Keratinocyte (primary cell): Measurements from ENCODE around the gene FLYWCH2. TPM values are rescaled to one million over a fixed set of nuclear protein-coding genes. Genes with fewer than 3 reads are reported as not detected.

Experiments used
- DNase-seq: peaks from one replicate; pipeline ENCODE4 v3.0.0-alpha.2; 2011; ENCODE audit warnings: low read depth, missing footprints, low spot score
- FAIRE-seq: peaks from 2 replicates; lab custom pipeline; 2011; peaks lifted over from hg19 to GRCh38; lab: Jason Lieb, UNC
- H2AFZ ChIP-seq: 2 replicates; pipeline ENCODE4 v1.6.0; 2012; ENCODE audit warnings: low read length, control low read depth, inconsistent platforms; ENCODE audit not compliant: control insufficient read depth
- H3K27ac ChIP-seq: 2 replicates; pipeline ENCODE4 v1.5.1; 2011; ENCODE audit warnings: low read length; ENCODE audit not compliant: control insufficient read depth, insufficient read depth
- H3K27me3 ChIP-seq: 3 replicates; pipeline ENCODE4 v1.6.0; 2011; ENCODE audit warnings: low read length; ENCODE audit not compliant: control insufficient read depth, insufficient read depth; ENCODE audit errors: extremely low read depth
- H3K36me3 ChIP-seq, 2 experiments: 2 replicates in 1 of 2; 3 replicates in 1 of 2; pipeline ENCODE4 v1.5.1; 2011; ENCODE audit warnings: low read length in 2 of 2, mild to moderate bottlenecking in 1 of 2; ENCODE audit not compliant: control insufficient read depth in 2 of 2, insufficient read depth in 2 of 2; ENCODE audit errors: extremely low read depth in 1 of 2
- H3K4me1 ChIP-seq: 3 replicates; pipeline ENCODE4 v1.5.1; 2011; ENCODE audit warnings: low read length; ENCODE audit not compliant: control insufficient read depth, insufficient read depth; ENCODE audit errors: extremely low read depth
- H3K4me2 ChIP-seq: 3 replicates; pipeline ENCODE4 v1.6.0; 2011; ENCODE audit warnings: low read depth, low read length; ENCODE audit not compliant: control insufficient read depth, insufficient read depth; ENCODE audit errors: extremely low read depth
- H3K4me3 ChIP-seq, 3 experiments: fragments of 200-600 bp in 1 of 3; sonication (generic) in 1 of 3; 2 replicates in 2 of 3; 3 replicates in 1 of 3; pipeline ENCODE4 v1.5.1; 2011 to 2016; ENCODE audit warnings: low read length in 3 of 3, mild to moderate bottlenecking in 3 of 3, control low read depth in 2 of 3, inconsistent platforms in 1 of 3, low read depth in 1 of 3, mixed read lengths in 1 of 3, mixed run types in 1 of 3, moderate library complexity in 1 of 3; ENCODE audit not compliant: control insufficient read depth in 2 of 3, insufficient read depth in 2 of 3; ENCODE audit errors: extremely low read depth in 1 of 3
- H3K79me2 ChIP-seq: 2 replicates; pipeline ENCODE4 v1.6.0; 2012; ENCODE audit warnings: low read length; ENCODE audit not compliant: control insufficient read depth, insufficient read depth
- H3K9ac ChIP-seq: 3 replicates; pipeline ENCODE4 v1.6.0; 2011; ENCODE audit warnings: low read length; ENCODE audit not compliant: control insufficient read depth, insufficient read depth; ENCODE audit errors: extremely low read depth
- H3K9me1 ChIP-seq: 3 replicates; pipeline ENCODE4 v1.6.0; 2011; ENCODE audit warnings: low read length; ENCODE audit not compliant: control insufficient read depth, insufficient read depth; ENCODE audit errors: extremely low read depth
- H3K9me3 ChIP-seq: 2 replicates; pipeline ENCODE4 v1.5.1; 2012; ENCODE audit warnings: low read depth, low read length; ENCODE audit not compliant: control insufficient read depth
- H4K20me1 ChIP-seq: 3 replicates; pipeline ENCODE4 v1.6.0; 2011; ENCODE audit warnings: low read length; ENCODE audit not compliant: control insufficient read depth, insufficient read depth; ENCODE audit errors: extremely low read depth
- EZH2 ChIP-seq: IDR thresholded peaks from one replicate; pipeline ENCODE4 v1.6.1; 2012; ENCODE audit warnings: inconsistent platforms, mild to moderate bottlenecking, low read length, moderate library complexity
- dilution Hi-C: fragments of 300-500 bp; cut with MboI; formaldehyde crosslinking; loops from one replicate; pipeline ENCODE4 v1.7.0; 2020; ENCODE audit warnings: low sequenced_read_pairs; ENCODE audit not compliant: extremely low pct_ligation_motif_present
- polyA plus RNA-seq, 5 experiments: library from polyadenylated mRNA; depleted of rRNA in 3 of 5; stranded (reverse) in 3 of 5; stranded (forward) in 1 of 5; unstranded in 1 of 5; fragments of >200 nt; gene quantifications; 1 replicate in 1 of 5; 2 replicates in 3 of 5; 3 replicates in 1 of 5; pipeline versions ENCODE4 v1.2.1 to v1.2.3, GENCODE V29; 2011 to 2012; ENCODE audit warnings: missing spikeins in 2 of 5, low read depth in 1 of 5, low replicate concordance in 1 of 5
- TF ChIP-seq, protein P1 (sequence below), 3 experiments: IDR thresholded peaks in 1 of 3; conservative IDR thresholded peaks in 1 of 3; optimal IDR thresholded peaks in 1 of 3; 2 replicates in 2 of 3; 3 replicates in 1 of 3; pipeline versions ENCODE3 to v1.5.1; 2011; ENCODE audit warnings: low read length in 3 of 3, mild to moderate bottlenecking in 3 of 3, moderate library complexity in 2 of 3, control low read depth in 1 of 3, inconsistent platforms in 1 of 3; ENCODE audit not compliant: insufficient read depth in 2 of 3; ENCODE audit errors: extremely low read depth in 1 of 3

FLYWCH2 gene
- polyA plus RNA-seq, 1 donor (not counting 4 experiments of a cell fraction or from before 2014, with no cell fraction given), result 10.1 TPM

DNA sequence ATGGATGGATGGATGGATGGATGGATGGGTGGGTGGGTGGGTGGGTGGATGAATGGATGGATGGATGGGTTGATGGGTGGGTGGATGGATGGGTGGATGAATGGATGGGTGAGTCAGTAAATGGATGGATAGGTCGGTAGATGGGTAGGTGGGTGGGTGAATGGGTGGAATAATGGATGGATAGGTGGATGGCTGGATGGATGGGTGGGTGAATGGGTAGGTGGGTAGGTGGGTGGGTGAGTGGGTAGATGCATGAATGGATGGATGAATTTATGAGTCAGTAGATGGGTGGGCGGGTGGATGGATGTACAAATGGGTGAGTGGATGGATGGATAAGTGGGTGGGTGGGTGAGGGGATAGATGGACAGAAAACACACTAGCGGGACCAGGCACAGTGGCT lies 48.0 kb upstream of the FLYWCH2 start:
- H3K27me3 ChIP-seq, result peaks cover 25% of the 10 kb centered on the region
- H3K9ac ChIP-seq, result no peak overlapping the region
- no peaks in the 10 kb centered on the region for H4K20me1 ChIP-seq
- FAIRE-seq (no peak), DNase-seq (no peak)
- no peaks in the 10 kb centered on the region for H3K9me1 ChIP-seq
- dilution Hi-C loops, result no loop called here
- no peaks in the 10 kb centered on the region for H3K36me3 ChIP-seq
- H3K9me3 ChIP-seq, result no peaks in the 10 kb centered on the region
- no peak overlapping the region for H3K4me2 ChIP-seq
- H3K4me1 ChIP-seq, result peaks cover 31% of the 10 kb centered on the region
- no peaks in the 10 kb centered on the region for H3K79me2 ChIP-seq
- H2AFZ ChIP-seq, result no peak overlapping the region
- no peak overlapping the region for H3K27ac ChIP-seq
- TF ChIP-seq EZH2, result no peak
- TF ChIP-seq, protein P1, sequence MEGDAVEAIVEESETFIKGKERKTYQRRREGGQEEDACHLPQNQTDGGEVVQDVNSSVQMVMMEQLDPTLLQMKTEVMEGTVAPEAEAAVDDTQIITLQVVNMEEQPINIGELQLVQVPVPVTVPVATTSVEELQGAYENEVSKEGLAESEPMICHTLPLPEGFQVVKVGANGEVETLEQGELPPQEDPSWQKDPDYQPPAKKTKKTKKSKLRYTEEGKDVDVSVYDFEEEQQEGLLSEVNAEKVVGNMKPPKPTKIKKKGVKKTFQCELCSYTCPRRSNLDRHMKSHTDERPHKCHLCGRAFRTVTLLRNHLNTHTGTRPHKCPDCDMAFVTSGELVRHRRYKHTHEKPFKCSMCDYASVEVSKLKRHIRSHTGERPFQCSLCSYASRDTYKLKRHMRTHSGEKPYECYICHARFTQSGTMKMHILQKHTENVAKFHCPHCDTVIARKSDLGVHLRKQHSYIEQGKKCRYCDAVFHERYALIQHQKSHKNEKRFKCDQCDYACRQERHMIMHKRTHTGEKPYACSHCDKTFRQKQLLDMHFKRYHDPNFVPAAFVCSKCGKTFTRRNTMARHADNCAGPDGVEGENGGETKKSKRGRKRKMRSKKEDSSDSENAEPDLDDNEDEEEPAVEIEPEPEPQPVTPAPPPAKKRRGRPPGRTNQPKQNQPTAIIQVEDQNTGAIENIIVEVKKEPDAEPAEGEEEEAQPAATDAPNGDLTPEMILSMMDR (optimal IDR thresholded peaks at IDR 0.05 in 1 of 3, IDR thresholded peaks at IDR 0.05 in 1 of 3, conservative IDR thresholded peaks at IDR 0.05 in 1 of 3; ENCODE audit: extremely low read depth in 1 of 3, insufficient read depth in 2 of 3, low read length in 3 of 3), result no peak
- H3K4me3 ChIP-seq, result no peak overlapping the region

DNA sequence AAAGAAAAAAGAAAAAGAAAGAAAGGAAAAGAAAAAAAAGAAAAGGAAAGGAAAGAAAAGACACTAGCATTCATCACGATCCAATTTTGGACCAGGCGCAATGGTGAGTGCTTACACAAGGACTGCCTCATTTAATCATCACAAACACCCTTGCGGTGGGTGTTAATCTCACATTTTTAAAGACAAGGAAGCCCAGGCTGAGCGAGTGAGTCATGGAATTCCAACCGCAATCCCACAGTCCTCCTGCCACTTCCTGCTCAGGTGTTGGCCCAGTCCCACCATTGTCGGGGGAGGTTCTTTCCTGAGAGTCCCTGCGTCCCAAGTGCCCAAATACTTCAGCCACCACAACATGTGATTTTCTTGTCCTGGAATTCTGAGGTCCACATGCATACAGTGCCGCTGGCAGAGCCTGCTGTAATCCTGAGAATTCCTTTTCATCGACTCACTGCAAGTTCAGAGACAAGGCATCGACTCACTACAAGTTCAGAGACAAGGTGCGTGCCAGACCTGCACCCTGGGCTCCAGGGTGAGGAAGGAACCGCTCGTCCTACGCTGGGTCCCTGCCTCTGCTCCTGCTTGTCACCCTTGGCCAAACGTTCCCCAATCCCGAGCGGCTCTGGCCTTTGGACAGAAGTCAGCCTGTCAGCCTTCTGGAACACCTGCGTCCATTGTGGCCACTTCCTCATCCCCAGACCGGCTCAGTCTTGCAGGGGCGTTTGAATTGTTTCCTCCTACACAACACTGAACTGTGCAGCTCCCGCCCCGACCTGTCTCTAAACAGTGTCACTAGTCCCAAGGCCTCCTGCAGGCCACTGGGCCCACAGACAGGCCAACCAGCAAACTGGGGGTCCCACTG lies 47.1 kb upstream of the FLYWCH2 start:
- peak overlapping the region; percentile 63 for H3K4me2 ChIP-seq
- peak overlapping the region; percentile 5 for H3K9ac ChIP-seq
- FAIRE-seq, result peak; percentile 100
- peak overlapping the region; percentile 37 for H3K27ac ChIP-seq
- H2AFZ ChIP-seq, result peak overlapping the region; percentile 3
- dilution Hi-C loops, result no loop called here
- H3K4me3 ChIP-seq, result peak overlapping the region in 1 of 3 experiments; percentile 6
- H4K20me1 ChIP-seq, result no peaks in the 10 kb centered on the region
- TF ChIP-seq, protein P1 (optimal IDR thresholded peaks at IDR 0.05 in 1 of 3, IDR thresholded peaks at IDR 0.05 in 1 of 3, conservative IDR thresholded peaks at IDR 0.05 in 1 of 3; ENCODE audit: extremely low read depth in 1 of 3, insufficient read depth in 2 of 3, low read length in 3 of 3), result peak in 1 of 3 experiments; percentile 13
- TF ChIP-seq EZH2, result no peak
- no peaks in the 10 kb centered on the region for H3K9me3 ChIP-seq
- H3K27me3 ChIP-seq, result peaks cover 25% of the 10 kb centered on the region
- peak; percentile 98 for DNase-seq
- H3K36me3 ChIP-seq, result no peaks in the 10 kb centered on the region
- no peaks in the 10 kb centered on the region for H3K9me1 ChIP-seq
- H3K4me1 ChIP-seq, result peaks cover 26% of the 10 kb centered on the region
- H3K79me2 ChIP-seq, result no peaks in the 10 kb centered on the region
